HCT116 (cell line): ENCODE results near the gene SERPINB12. TPM values are rescaled to one million over a fixed set of nuclear protein-coding genes. Genes with fewer than 3 reads are reported as not detected.
A peak's percentile ranks its signal among the peaks of the same experiment; 100 is the strongest.

ENCODE experiments used
- ATAC-seq: fragments of 200-7000 bp; cut with Tn5 transposase; 2 replicates; pipeline ENCODE4 v1.9.1; 2020; ENCODE audit warnings: mild to moderate bottlenecking, moderate library complexity
- BruUV-seq: library from RNA; stranded (reverse); fragments of 400-500 nt; replicated peaks from 2 replicates; lab custom pipeline; 2021; lab: Mats Ljungman, UMichigan
- CTCF ChIA-PET: fragments of 300-600 bp; sonication (Branson Sonifier 250); formaldehyde crosslinking; loops from one replicate; lab custom pipeline; 2021; ENCODE audit warnings: antibody characterized with exemption; lab: Charles Lee
- POLR2A ChIA-PET: fragments of 300-600, 350-600 bp; sonication (Branson Sonifier 250); formaldehyde crosslinking; loops from one replicate; lab custom pipeline; 2021; ENCODE audit warnings: antibody characterized with exemption; lab: Charles Lee
- RAD21 ChIA-PET, 2 experiments: fragments of 300-600 bp; sonication (Branson Sonifier 250); formaldehyde crosslinking; loops; one replicate each; lab custom pipeline; 2023; ENCODE audit warnings: low total read pairs in 2 of 2; ENCODE audit not compliant: uncharacterized antibody in 2 of 2, unreplicated experiment in 2 of 2, low non-redundant PET in 1 of 2; lab: Charles Lee
- DNase-seq: peaks from one replicate; pipeline ENCODE4 v3.0.0-alpha.2; 2010; ENCODE audit warnings: low read depth, low spot score
- H2AFZ ChIP-seq: fragments of 200-600 bp; shearing (Covaris generic), sonication (generic); 2 replicates; pipeline ENCODE4 v1.6.1; 2017; ENCODE audit warnings: low read depth, mixed run types, mixed read lengths, antibody characterized with exemption, low read length; ENCODE audit not compliant: poor library complexity, severe bottlenecking
- H3K27ac ChIP-seq: 2 replicates; pipeline ENCODE4 v1.5.1; 2012; ENCODE audit warnings: low read depth, low read length
- H3K27me3 ChIP-seq: fragments of 200-600 bp; sonication (generic); 2 replicates; pipeline ENCODE4 v1.6.1; 2016; ENCODE audit warnings: mixed run types, low read length, mixed read lengths; ENCODE audit not compliant: insufficient read depth
- H3K36me3 ChIP-seq, 2 experiments: fragments of 200-500 bp in 1 of 2; fragments of 200-600 bp in 1 of 2; sonication (Bioruptor generic) in 1 of 2; sonication (generic) in 1 of 2; 2 replicates each; pipeline versions ENCODE4 v1.5.1 to v1.6.1; 2014 to 2016; ENCODE audit warnings: low read length in 2 of 2, inconsistent platforms in 1 of 2, mixed read lengths in 1 of 2, mixed run types in 1 of 2; ENCODE audit not compliant: insufficient read depth in 2 of 2, control insufficient read depth in 1 of 2
- H3K4me1 ChIP-seq, 2 experiments: fragments of 200-600 bp in 1 of 2; sonication (generic) in 1 of 2; 2 replicates each; pipeline versions ENCODE4 v1.5.1 to v1.6.1; 2012 to 2017; ENCODE audit warnings: low read length in 2 of 2, inconsistent platforms in 1 of 2, mild to moderate bottlenecking in 1 of 2, mixed read lengths in 1 of 2, mixed run types in 1 of 2, moderate library complexity in 1 of 2; ENCODE audit not compliant: insufficient read depth in 2 of 2, control insufficient read depth in 1 of 2
- H3K4me2 ChIP-seq: fragments of 200-600 bp; sonication (generic); 2 replicates; pipeline ENCODE4 v1.6.1; 2017; ENCODE audit warnings: mixed run types, low read length, mixed read lengths
- H3K4me3 ChIP-seq, 2 experiments: fragments of 200-600 bp in 1 of 2; sonication (generic) in 1 of 2; replicated peaks in 1 of 2; 2 replicates each; pipeline ENCODE4 v1.5.1; 2011 to 2016; ENCODE audit warnings: low read length in 2 of 2, control low read depth in 1 of 2, low read depth in 1 of 2, mild to moderate bottlenecking in 1 of 2, mixed read lengths in 1 of 2, mixed run types in 1 of 2
- H3K79me2 ChIP-seq: fragments of 200-600 bp; sonication (generic); 2 replicates; pipeline ENCODE4 v1.6.1; 2017; ENCODE audit warnings: mild to moderate bottlenecking, mixed run types, low read length, moderate library complexity, mixed read lengths; ENCODE audit not compliant: insufficient read depth
- H3K9ac ChIP-seq: fragments of 200-600 bp; sonication (generic); 2 replicates; pipeline ENCODE4 v1.6.1; 2016; ENCODE audit warnings: low read length, mixed read lengths
- H3K9me2 ChIP-seq: fragments of 200-600 bp; sonication (generic), shearing (Covaris generic); 2 replicates; pipeline ENCODE4 v1.6.1; 2017; ENCODE audit warnings: mixed run types, mild to moderate bottlenecking, moderate library complexity; ENCODE audit not compliant: insufficient read depth
- H3K9me3 ChIP-seq, 2 experiments: fragments of 200-500 bp in 1 of 2; fragments of 200-600 bp in 1 of 2; sonication (Bioruptor generic) in 1 of 2; sonication (generic) in 1 of 2; 2 replicates each; pipeline ENCODE4 v1.6.1; 2014 to 2017; ENCODE audit warnings: low read length in 2 of 2, mixed read lengths in 2 of 2, inconsistent platforms in 1 of 2, low read depth in 1 of 2, mild to moderate bottlenecking in 1 of 2, mixed run types in 1 of 2, moderate library complexity in 1 of 2; ENCODE audit not compliant: control insufficient read depth in 1 of 2, insufficient read depth in 1 of 2
- H4K20me1 ChIP-seq: fragments of 200-600 bp; sonication (generic), shearing (Covaris generic); 2 replicates; pipeline ENCODE4 v1.6.1; 2017; ENCODE audit warnings: mixed run types, mild to moderate bottlenecking, moderate library complexity; ENCODE audit not compliant: insufficient read depth
- CBX3 ChIP-seq: IDR thresholded peaks from 2 replicates; pipeline ENCODE4 v1.6.1; 2012; ENCODE audit warnings: low read depth
- CTCF ChIP-seq, 3 experiments: fragments of 200-600 bp in 1 of 3; sonication (generic) in 1 of 3; IDR thresholded peaks in 2 of 3; conservative IDR thresholded peaks in 1 of 3; 2 replicates each; pipeline ENCODE4 v1.5.1; 2012 to 2017; ENCODE audit warnings: low read depth in 2 of 3, low read length in 2 of 3, antibody characterized with exemption in 1 of 3, borderline replicate concordance in 1 of 3, control low read depth in 1 of 3, mild to moderate bottlenecking in 1 of 3, mixed read lengths in 1 of 3, mixed run types in 1 of 3, moderate library complexity in 1 of 3; ENCODE audit not compliant: insufficient read depth in 1 of 3
- EGR1 ChIP-seq: IDR thresholded peaks from 2 replicates; pipeline ENCODE4 v1.6.1; 2012; ENCODE audit warnings: low read depth
- POLR2A ChIP-seq: IDR thresholded peaks from 2 replicates; pipeline ENCODE4 v1.7.0; 2011; ENCODE audit warnings: borderline replicate concordance; ENCODE audit not compliant: insufficient read depth, insufficient read length; ENCODE audit errors: extremely low read depth
- TCF7L2 ChIP-seq: IDR thresholded peaks from 2 replicates; pipeline ENCODE4 v1.7.0; 2011; ENCODE audit warnings: borderline replicate concordance, inconsistent platforms; ENCODE audit not compliant: insufficient read depth, insufficient read length; ENCODE audit errors: extremely low read depth
- intact Hi-C: fragments of 100-400 bp; cut with micrococcal nuclease; formaldehyde crosslinking; loops from 2 replicates; pipeline ENCODE4 v1.10.0; 2022
- total RNA-seq: library from RNA; stranded (reverse); gene quantifications from one replicate; pipeline ENCODE4 v1.2.1, GENCODE V29; 2021; ENCODE audit not compliant: unreplicated experiment
- TF ChIP-seq, protein P1 (sequence below): IDR thresholded peaks from 2 replicates; pipeline ENCODE4 v1.6.1; 2012; ENCODE audit warnings: low read depth
- TF ChIP-seq, protein P2 (sequence below): IDR thresholded peaks from 2 replicates; pipeline ENCODE4 v1.6.1; 2012

Gene SERPINB12
- total RNA-seq, 1 experiment from 2014 or later = not detected

- ChIA-PET RAD21 (no interaction called here), POLR2A (no interaction called here), CTCF (interaction anchor here (1.0 to 2.7 kb wide), 8 partner anchors 10 to 490 kb away, joined by 3 to 10 read pairs (median 6); no protein-coding TSS in a partner anchor)
- Histone ChIP-seq H2AFZ (no peak overlapping the region), H3K9ac (no peak overlapping the region), H3K9me3 (no peaks in the 10 kb centered on the region), H3K4me2 (no peak overlapping the region), H3K9me2 (no peaks in the 10 kb centered on the region), H3K4me3 (no peak overlapping the region), H3K27me3 (no peaks in the 10 kb centered on the region), H3K27ac (no peak overlapping the region), H3K79me2 (no peaks in the 10 kb centered on the region), H3K4me1 (no peaks in the 10 kb centered on the region), H3K36me3 (peaks cover 0 to 3% of the 10 kb centered on the region in 2 experiments; a peak in 1 of 4 replicates), H4K20me1 (no peaks in the 10 kb centered on the region)
- ATAC-seq = no peak
- BruUV-seq = no TSS peak
- no peak for DNase-seq
- intact Hi-C loops = loop anchor here (5.0 kb wide), 1 partner anchor 489 kb away; no protein-coding TSS in a partner anchor
- no peak for TF ChIP-seq CTCF (IDR thresholded peaks at IDR 0.05 in 2 of 3, conservative IDR thresholded peaks at IDR 0.05 in 1 of 3; ENCODE audit: borderline replicate concordance in 1 of 3, insufficient read depth in 1 of 3, low read depth in 2 of 3, low read length in 2 of 3)
These were observed 35.9 kb upstream of the SERPINB12 start for GRCh38 chr18:63506336-63506646.

DNA sequence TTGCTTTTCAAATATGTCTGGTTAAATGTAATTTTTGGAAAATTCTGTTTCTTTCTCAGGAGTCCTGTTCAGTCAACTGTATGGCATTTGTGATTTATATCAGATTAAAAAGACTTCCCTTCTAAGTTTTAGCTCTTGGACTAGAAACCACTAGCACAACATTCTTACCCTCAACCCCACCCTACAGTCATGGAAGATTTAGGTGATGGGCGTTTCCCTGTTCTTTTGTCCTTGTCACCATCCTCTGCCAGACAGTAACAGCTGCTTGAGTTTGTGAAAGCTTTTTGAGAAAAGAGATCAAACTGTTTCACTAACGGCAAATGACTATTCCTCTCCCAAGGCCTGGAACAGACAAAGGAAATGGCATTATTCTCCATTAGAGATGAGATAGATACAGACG lies 33.6 kb upstream of the SERPINB12 start:
- POLR2A ChIA-PET = no interaction called here
- intact Hi-C loops = loop anchor here (5.0 kb wide), 1 partner anchor 491 kb away; no protein-coding TSS in a partner anchor
- ATAC-seq = no peak

More for the DNA sequence above, 33.6 kb upstream of the SERPINB12 start:
- no peak overlapping the region for H3K9ac ChIP-seq
- no peak for DNase-seq
- ChIA-PET RAD21 (no interaction called here), CTCF (interaction anchor here (1.6 kb wide), 1 partner anchor 10 kb away, joined by 6 read pairs; no protein-coding TSS in a partner anchor)
- no peaks in the 10 kb centered on the region for H3K9me3 ChIP-seq
- H3K27ac ChIP-seq = no peak overlapping the region
- TF ChIP-seq, protein P1, sequence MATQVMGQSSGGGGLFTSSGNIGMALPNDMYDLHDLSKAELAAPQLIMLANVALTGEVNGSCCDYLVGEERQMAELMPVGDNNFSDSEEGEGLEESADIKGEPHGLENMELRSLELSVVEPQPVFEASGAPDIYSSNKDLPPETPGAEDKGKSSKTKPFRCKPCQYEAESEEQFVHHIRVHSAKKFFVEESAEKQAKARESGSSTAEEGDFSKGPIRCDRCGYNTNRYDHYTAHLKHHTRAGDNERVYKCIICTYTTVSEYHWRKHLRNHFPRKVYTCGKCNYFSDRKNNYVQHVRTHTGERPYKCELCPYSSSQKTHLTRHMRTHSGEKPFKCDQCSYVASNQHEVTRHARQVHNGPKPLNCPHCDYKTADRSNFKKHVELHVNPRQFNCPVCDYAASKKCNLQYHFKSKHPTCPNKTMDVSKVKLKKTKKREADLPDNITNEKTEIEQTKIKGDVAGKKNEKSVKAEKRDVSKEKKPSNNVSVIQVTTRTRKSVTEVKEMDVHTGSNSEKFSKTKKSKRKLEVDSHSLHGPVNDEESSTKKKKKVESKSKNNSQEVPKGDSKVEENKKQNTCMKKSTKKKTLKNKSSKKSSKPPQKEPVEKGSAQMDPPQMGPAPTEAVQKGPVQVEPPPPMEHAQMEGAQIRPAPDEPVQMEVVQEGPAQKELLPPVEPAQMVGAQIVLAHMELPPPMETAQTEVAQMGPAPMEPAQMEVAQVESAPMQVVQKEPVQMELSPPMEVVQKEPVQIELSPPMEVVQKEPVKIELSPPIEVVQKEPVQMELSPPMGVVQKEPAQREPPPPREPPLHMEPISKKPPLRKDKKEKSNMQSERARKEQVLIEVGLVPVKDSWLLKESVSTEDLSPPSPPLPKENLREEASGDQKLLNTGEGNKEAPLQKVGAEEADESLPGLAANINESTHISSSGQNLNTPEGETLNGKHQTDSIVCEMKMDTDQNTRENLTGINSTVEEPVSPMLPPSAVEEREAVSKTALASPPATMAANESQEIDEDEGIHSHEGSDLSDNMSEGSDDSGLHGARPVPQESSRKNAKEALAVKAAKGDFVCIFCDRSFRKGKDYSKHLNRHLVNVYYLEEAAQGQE = no peak
- TF ChIP-seq CBX3 = no peak
- no peak for TF ChIP-seq POLR2A
- no peak for TF ChIP-seq TCF7L2
- no peak for TF ChIP-seq EGR1
- TF ChIP-seq, protein P2, sequence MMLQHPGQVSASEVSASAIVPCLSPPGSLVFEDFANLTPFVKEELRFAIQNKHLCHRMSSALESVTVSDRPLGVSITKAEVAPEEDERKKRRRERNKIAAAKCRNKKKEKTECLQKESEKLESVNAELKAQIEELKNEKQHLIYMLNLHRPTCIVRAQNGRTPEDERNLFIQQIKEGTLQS = no peak
- peaks cover 0 to 3% of the 10 kb centered on the region in 2 experiments; a peak in 1 of 4 replicates for H3K36me3 ChIP-seq
- no peak overlapping the region for H3K4me3 ChIP-seq
- peak overlapping the region; percentile 47 for H2AFZ ChIP-seq
- H3K4me1 ChIP-seq = no peaks in the 10 kb centered on the region
- BruUV-seq = no TSS peak
- no peak overlapping the region for H3K4me2 ChIP-seq
- no peaks in the 10 kb centered on the region for H3K9me2 ChIP-seq
- H4K20me1 ChIP-seq = no peaks in the 10 kb centered on the region
- no peaks in the 10 kb centered on the region for H3K79me2 ChIP-seq
- no peaks in the 10 kb centered on the region for H3K27me3 ChIP-seq
